Hepatocyte (in vitro differentiated cells): Measurements from ENCODE around the gene CNIH1. TPM values are rescaled to one million over a fixed set of nuclear protein-coding genes. Genes with fewer than 3 reads are reported as not detected.
A peak's percentile ranks its signal among the peaks of the same experiment; 100 is the strongest.

Experiments used
- DNase-seq: peaks from one replicate; pipeline ENCODE4 v3.0.0-alpha.2; 2016; ENCODE audit warnings: low spot score
- H2AFZ ChIP-seq: fragments of 200-600 bp; sonication (generic); 2 replicates; pipeline ENCODE4 v1.6.0; 2016; ENCODE audit warnings: antibody characterized with exemption, mild to moderate bottlenecking
- H3K27ac ChIP-seq: fragments of 200-600 bp; sonication (generic); 2 replicates; pipeline ENCODE4 v1.5.1; 2016; ENCODE audit warnings: mild to moderate bottlenecking
- H3K27me3 ChIP-seq: fragments of 200-600 bp; sonication (generic); 2 replicates; pipeline ENCODE4 v1.6.1; 2016
- H3K36me3 ChIP-seq: fragments of 200-600 bp; sonication (generic); replicated peaks from 2 replicates; pipeline ENCODE4 v1.5.1; 2016; ENCODE audit warnings: low read depth; ENCODE audit not compliant: insufficient read depth
- H3K4me1 ChIP-seq: fragments of 200-600 bp; sonication (generic); 2 replicates; pipeline ENCODE4 v1.5.1; 2016; ENCODE audit warnings: mild to moderate bottlenecking, moderate library complexity; ENCODE audit not compliant: insufficient read depth
- H3K4me2 ChIP-seq: fragments of 200-600 bp; sonication (generic); 2 replicates; pipeline ENCODE4 v1.6.0; 2016
- H3K4me3 ChIP-seq: fragments of 200-600 bp; sonication (generic); 2 replicates; pipeline ENCODE4 v1.5.1; 2016; ENCODE audit warnings: mild to moderate bottlenecking
- H3K79me2 ChIP-seq: fragments of 200-600 bp; sonication (generic); 2 replicates; pipeline ENCODE4 v1.6.0; 2017; ENCODE audit warnings: mild to moderate bottlenecking
- H3K9me2 ChIP-seq: fragments of 200-600 bp; sonication (generic); replicated peaks from 2 replicates; pipeline ENCODE4 v1.6.0; 2017; ENCODE audit warnings: mild to moderate bottlenecking; ENCODE audit not compliant: insufficient read depth
- H3K9me3 ChIP-seq: fragments of 200-600 bp; sonication (generic); 2 replicates; pipeline ENCODE4 v1.5.1; 2016; ENCODE audit warnings: low read depth, mild to moderate bottlenecking
- H4K20me1 ChIP-seq: fragments of 200-600 bp; sonication (generic); 2 replicates; pipeline ENCODE4 v1.6.0; 2016; ENCODE audit warnings: mild to moderate bottlenecking; ENCODE audit not compliant: insufficient read depth, poor library complexity, severe bottlenecking
- CTCF ChIP-seq: fragments of 200-600 bp; sonication (generic); IDR thresholded peaks from 2 replicates; pipeline ENCODE4 v1.5.1; 2016; ENCODE audit warnings: antibody characterized with exemption, mild to moderate bottlenecking; ENCODE audit not compliant: poor library complexity
- EZH2 ChIP-seq: fragments of 200-600 bp; sonication (generic); IDR thresholded peaks from 2 replicates; pipeline ENCODE4 v1.6.1; 2016; ENCODE audit warnings: antibody characterized with exemption, mild to moderate bottlenecking, borderline replicate concordance
- EZH2phosphoT487 ChIP-seq: fragments of 200-600 bp; sonication (generic); IDR thresholded peaks from one replicate; pipeline ENCODE4 v1.6.1; 2018; ENCODE audit warnings: antibody characterized with exemption, mild to moderate bottlenecking, low read depth, moderate library complexity; ENCODE audit not compliant: unreplicated experiment, severe bottlenecking
- WGBS: methylation state at CpG from one replicate; pipeline ENCODE4 v1.1.6; 2016; ENCODE audit warnings: low lambda C conversion rate; ENCODE audit errors: missing lambda C conversion rate; 5-methylcytosine and 5-hydroxymethylcytosine counted together
- polyA plus RNA-seq: library from polyadenylated mRNA; unstranded; fragments of >200 nt; fragmentation: Nextera tagmentation; extraction: Ambion mirVana; gene quantifications from 2 replicates; pipeline ENCODE4 v1.2.1, GENCODE V29; 2016
- total RNA-seq: library from RNA; depleted of rRNA; stranded (reverse); fragments of >200 nt; gene quantifications from 2 replicates; pipeline ENCODE4 v1.2.3, GENCODE V29; 2014

The CNIH1 gene
- total and polyA plus RNA-seq, 2 experiments from 2014 or later = 201 to 320 TPM

GRCh38 chr14:54487771-54488170 is 46.6 kb upstream of the CNIH1 start:
- Histone ChIP-seq H2AFZ (peak overlapping the region; percentile 13), H3K4me3 (peak overlapping the region; percentile 60), H4K20me1 (peaks cover 5% of the 10 kb centered on the region), H3K9me3 (no peaks in the 10 kb centered on the region), H3K27me3 (no peaks in the 10 kb centered on the region), H3K9me2 (no peaks in the 10 kb centered on the region), H3K79me2 (peaks cover 64% of the 10 kb centered on the region), H3K27ac (peak overlapping the region; percentile 97), H3K36me3 (no peaks in the 10 kb centered on the region), H3K4me1 (no peaks in the 10 kb centered on the region), H3K4me2 (peak overlapping the region; percentile 75)
- WGBS = 44% methylated on average over 4 of the region's 4 CpGs
- peak; percentile 27 for DNase-seq
- TF ChIP-seq CTCF = no peak
- TF ChIP-seq EZH2 = no peak
- no peak for TF ChIP-seq EZH2phosphoT487

GRCh38 chr14:54486685-54487084 is 45.5 kb upstream of the CNIH1 start:
- no peaks in the 10 kb centered on the region for H3K9me2 ChIP-seq
- 71% methylated on average over 1 of the region's 1 CpG for WGBS
- TF ChIP-seq CTCF (no peak), EZH2phosphoT487 (no peak), EZH2 (no peak)
- H3K4me3 ChIP-seq = no peak overlapping the region
- H2AFZ ChIP-seq = no peak overlapping the region
- H3K27ac ChIP-seq = no peak overlapping the region
- peak overlapping the region; percentile 75 for H3K4me2 ChIP-seq
- no peaks in the 10 kb centered on the region for H3K27me3 ChIP-seq
- H3K79me2 ChIP-seq = peaks cover 75% of the 10 kb centered on the region
- DNase-seq = no peak
- H3K36me3 ChIP-seq = no peaks in the 10 kb centered on the region
- H3K9me3 ChIP-seq = no peaks in the 10 kb centered on the region
- H3K4me1 ChIP-seq = no peaks in the 10 kb centered on the region
- H4K20me1 ChIP-seq = peaks cover 5% of the 10 kb centered on the region

GRCh38 chr14:54483846-54484245 is 42.7 kb upstream of the CNIH1 start:
- DNase-seq = no peak
- no peaks in the 10 kb centered on the region for H3K9me2 ChIP-seq
- H3K27ac ChIP-seq = no peak overlapping the region
- peaks cover 80% of the 10 kb centered on the region for H3K79me2 ChIP-seq
- no peaks in the 10 kb centered on the region for H3K4me1 ChIP-seq
- H3K4me3 ChIP-seq = no peak overlapping the region
- H2AFZ ChIP-seq = no peak overlapping the region
- H3K4me2 ChIP-seq = no peak overlapping the region
- H3K36me3 ChIP-seq = no peaks in the 10 kb centered on the region
- no peaks in the 10 kb centered on the region for H3K27me3 ChIP-seq
- TF ChIP-seq CTCF = no peak
- TF ChIP-seq EZH2 = no peak
- TF ChIP-seq EZH2phosphoT487 = no peak
- peaks cover 9% of the 10 kb centered on the region for H4K20me1 ChIP-seq
- no peaks in the 10 kb centered on the region for H3K9me3 ChIP-seq

- Histone ChIP-seq H3K27ac (no peak overlapping the region), H2AFZ (no peak overlapping the region), H4K20me1 (peaks cover 9% of the 10 kb centered on the region), H3K27me3 (no peaks in the 10 kb centered on the region), H3K9me3 (no peaks in the 10 kb centered on the region), H3K4me1 (no peaks in the 10 kb centered on the region), H3K36me3 (no peaks in the 10 kb centered on the region), H3K4me2 (no peak overlapping the region), H3K79me2 (peaks cover 77% of the 10 kb centered on the region), H3K4me3 (no peak overlapping the region), H3K9me2 (no peaks in the 10 kb centered on the region)
- WGBS = 91% methylated on average over 8 of the region's 8 CpGs
- TF ChIP-seq EZH2phosphoT487 (no peak), CTCF (no peak), EZH2 (no peak)
- DNase-seq = no peak
These were observed 42.0 kb upstream of the CNIH1 start for GRCh38 chr14:54483073-54483745.
